Fibroblast of mammary gland (primary cell): Measurements from ENCODE around the gene TRAF3.
"Not testable (repeated sequence)": the region's sequence is repeated elsewhere in the genome, so short reads cannot be mapped to it uniquely, and the experiment has no call there.

Experiments used
- DNase-seq: peaks from one replicate; pipeline ENCODE4 v3.0.0-alpha.2; 2010; ENCODE audit warnings: low read depth
- H3K4me3 ChIP-seq: 2 replicates; pipeline ENCODE4 v1.5.1; 2011; ENCODE audit warnings: low read depth, mild to moderate bottlenecking, low read length, moderate library complexity; ENCODE audit not compliant: control insufficient read depth
- CTCF ChIP-seq: conservative IDR thresholded peaks from 2 replicates; pipeline ENCODE4 v1.5.1; 2011; ENCODE audit warnings: low read depth, low read length, inconsistent platforms; ENCODE audit not compliant: control insufficient read depth, insufficient read depth

TRAF3 gene

GRCh38 chr14:102833341-102833740 is 56.1 kb downstream of the TRAF3 start:
- H3K4me3 ChIP-seq: no peak overlapping the region
- DNase-seq: no peak
- TF ChIP-seq CTCF: no peak

- no peak overlapping the region for H3K4me3 ChIP-seq
- DNase-seq: no peak
- no peak for TF ChIP-seq CTCF
Observed at GRCh38 chr14:102833991-102834390, 56.7 kb downstream of the TRAF3 start.

GRCh38 chr14:102835959-102836358 is 58.7 kb downstream of the TRAF3 start:
- TF ChIP-seq CTCF: no peak
- H3K4me3 ChIP-seq: no peak overlapping the region
- no peak for DNase-seq

- not testable (repeated sequence) for H3K4me3 ChIP-seq
Observed at GRCh38 chr14:102837120-102837519, 59.9 kb downstream of the TRAF3 start.

GRCh38 chr14:102838501-102838900 is 61.3 kb downstream of the TRAF3 start:
- no peak for DNase-seq
- no peak overlapping the region for H3K4me3 ChIP-seq
- TF ChIP-seq CTCF: no peak

More at GRCh38 chr14:102837120-102837519, 59.9 kb downstream of the TRAF3 start:
- not testable (repeated sequence) for DNase-seq

- DNase-seq: no peak
- no peak overlapping the region for H3K4me3 ChIP-seq
- no peak for TF ChIP-seq CTCF
Observed at GRCh38 chr14:102840115-102840514, 62.9 kb downstream of the TRAF3 start.

GRCh38 chr14:102840771-102841528 is 63.7 kb downstream of the TRAF3 start:
- DNase-seq: no peak
- H3K4me3 ChIP-seq: no peak overlapping the region
- no peak for TF ChIP-seq CTCF
